Measurements from ENCODE around the gene LHFPL3. TPM values are rescaled to one million over a fixed set of nuclear protein-coding genes. Genes with fewer than 3 reads are reported as not detected.

LHFPL3 gene
- polyA plus RNA-seq, 2 of the 4 experiments (the other 2 are of a cell fraction): not detected

- Histone ChIP-seq H3K9me3 (no peaks in the 10 kb centered on the region), H3K4me2 (no peak overlapping the region), H3K27ac (no peak overlapping the region), H3K4me3 (no peak overlapping the region), H3K4me1 (no peaks in the 10 kb centered on the region; the same call in 2 of the 3 replicates)
- POLR2A ChIA-PET: no interaction called here
- ATAC-seq: no peak
- WGBS (ENCODE audit: missing lambda C conversion rate): 80% methylated on average over 6 of the region's 7 CpGs
- no peak for DNase-seq (ENCODE audit: low read depth in 1 of 2, low spot score in 1 of 2)
- CTCF ChIA-PET: interaction anchor here (2.3 kb wide), 1 partner anchor 55 kb away, joined by 7 read pairs; no protein-coding TSS in a partner anchor
- TF ChIP-seq RNF2 (IDR thresholded peaks at IDR 0.05; ENCODE audit: borderline replicate concordance, low read depth): no peak
- FAIRE-seq: no peak
Observed at GRCh38 chr7:104793066-104793465, 464.7 kb downstream of the LHFPL3 start.

DNA sequence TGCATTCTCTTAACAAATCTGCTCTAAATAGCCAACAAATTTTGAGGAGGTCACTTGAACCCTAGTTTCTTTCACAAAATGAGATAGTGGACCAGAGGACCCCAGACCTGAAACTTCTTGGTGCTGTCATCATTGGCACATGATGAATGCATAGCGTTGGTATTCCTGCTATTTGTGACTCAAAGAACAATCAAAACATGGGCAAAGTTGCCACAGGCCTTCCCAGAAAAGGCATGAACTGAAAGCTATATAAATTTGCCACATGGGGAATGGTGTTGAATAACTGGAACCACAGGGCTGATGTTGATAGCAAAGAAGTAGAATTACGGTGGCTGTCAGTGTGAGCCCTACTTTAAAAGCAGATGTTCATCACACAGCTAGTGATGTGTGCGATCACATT is 465.8 kb downstream of the LHFPL3 start:
- Histone ChIP-seq H3K4me1 (no peaks in the 10 kb centered on the region; the same call in 2 of the 3 replicates), H3K27ac (no peak overlapping the region), H3K4me3 (no peak overlapping the region), H3K4me2 (no peak overlapping the region), H3K9me3 (no peaks in the 10 kb centered on the region)
- ChIA-PET POLR2A (no interaction called here), CTCF (interaction anchor here (1.2 to 1.9 kb wide), 2 partner anchors 20 to 89 kb away, joined by 3 to 4 read pairs; no protein-coding TSS in a partner anchor)
- TF ChIP-seq SMC3 (IDR thresholded peaks at IDR 0.05): no peak
- no peak for TF ChIP-seq PHF8 (IDR thresholded peaks at IDR 0.05; ENCODE audit: borderline replicate concordance, low read depth)
- no peak for TF ChIP-seq CBX2 (IDR thresholded peaks at IDR 0.05; ENCODE audit: borderline replicate concordance, low read depth)
- no peak for TF ChIP-seq HEYL (CRISPR knock-in tag; IDR thresholded peaks at IDR 0.05)
- TF ChIP-seq GATA3 (IDR thresholded peaks at IDR 0.05; ENCODE audit: borderline replicate concordance): no peak
- no peak for TF ChIP-seq CHD2 (IDR thresholded peaks at IDR 0.05; ENCODE audit: low read length, partially characterized antibody)
- TF ChIP-seq HOXA7 (CRISPR knock-in tag; IDR thresholded peaks at IDR 0.05): no peak
- TF ChIP-seq FOSL2 (IDR thresholded peaks at IDR 0.05): no peak
- no peak for TF ChIP-seq FOSL2 (CRISPR knock-in tag; IDR thresholded peaks at IDR 0.05)
- WGBS (ENCODE audit: missing lambda C conversion rate): 31% methylated on average over 3 of the region's 3 CpGs
- ATAC-seq (no peak), FAIRE-seq (no peak), DNase-seq (ENCODE audit: low read depth in 1 of 2, low spot score in 1 of 2) (no peak)

- DNase-seq (ENCODE audit: low read depth in 1 of 2, low spot score in 1 of 2) (no peak), ATAC-seq (no peak), FAIRE-seq (no peak)
- no peaks in the 10 kb centered on the region; the same call in 2 of the 3 replicates for H3K4me1 ChIP-seq
- H3K4me2 ChIP-seq: no peak overlapping the region
- no peak overlapping the region for H3K4me3 ChIP-seq
- no peak overlapping the region for H3K27ac ChIP-seq
- ChIA-PET CTCF (interaction anchor here (1.2 to 1.9 kb wide), 2 partner anchors 20 to 89 kb away, joined by 3 to 4 read pairs; no protein-coding TSS in a partner anchor), POLR2A (no interaction called here)
- TF ChIP-seq FOXS1 (CRISPR knock-in tag; IDR thresholded peaks at IDR 0.05) (no peak), HOXB5 (CRISPR knock-in tag; IDR thresholded peaks at IDR 0.05) (no peak), FOSL2 (IDR thresholded peaks at IDR 0.05) (no peak), FOSL2 (CRISPR knock-in tag; IDR thresholded peaks at IDR 0.05) (no peak), CBX8 (IDR thresholded peaks at IDR 0.05) (no peak), HOXA7 (CRISPR knock-in tag; IDR thresholded peaks at IDR 0.05) (no peak), RAD21 (conservative IDR thresholded peaks at IDR 0.05 in 1 of 2, IDR thresholded peaks at IDR 0.05 in 1 of 2) (no peak), CBX2 (IDR thresholded peaks at IDR 0.05; ENCODE audit: borderline replicate concordance, low read depth) (no peak), POLR2A (IDR thresholded peaks at IDR 0.05; ENCODE audit: low read length) (no peak), HES2 (IDR thresholded peaks at IDR 0.05) (no peak), POLR2AphosphoS2 (conservative IDR thresholded peaks at IDR 0.05; ENCODE audit: low read length) (no peak), KDM5A (IDR thresholded peaks at IDR 0.05) (no peak), SREBF2 (IDR thresholded peaks at IDR 0.05) (no peak), ZC3H11A (IDR thresholded peaks at IDR 0.05) (no peak), MAFK (IDR thresholded peaks at IDR 0.05; ENCODE audit: partially characterized antibody) (no peak)
- TF ChIP-seq, protein P1, sequence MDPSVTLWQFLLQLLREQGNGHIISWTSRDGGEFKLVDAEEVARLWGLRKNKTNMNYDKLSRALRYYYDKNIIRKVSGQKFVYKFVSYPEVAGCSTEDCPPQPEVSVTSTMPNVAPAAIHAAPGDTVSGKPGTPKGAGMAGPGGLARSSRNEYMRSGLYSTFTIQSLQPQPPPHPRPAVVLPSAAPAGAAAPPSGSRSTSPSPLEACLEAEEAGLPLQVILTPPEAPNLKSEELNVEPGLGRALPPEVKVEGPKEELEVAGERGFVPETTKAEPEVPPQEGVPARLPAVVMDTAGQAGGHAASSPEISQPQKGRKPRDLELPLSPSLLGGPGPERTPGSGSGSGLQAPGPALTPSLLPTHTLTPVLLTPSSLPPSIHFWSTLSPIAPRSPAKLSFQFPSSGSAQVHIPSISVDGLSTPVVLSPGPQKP (IDR thresholded peaks at IDR 0.05; ENCODE audit: low read depth, low read length): no peak
- TF ChIP-seq, protein P2, sequence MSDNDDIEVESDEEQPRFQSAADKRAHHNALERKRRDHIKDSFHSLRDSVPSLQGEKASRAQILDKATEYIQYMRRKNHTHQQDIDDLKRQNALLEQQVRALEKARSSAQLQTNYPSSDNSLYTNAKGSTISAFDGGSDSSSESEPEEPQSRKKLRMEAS (IDR thresholded peaks at IDR 0.05): no peak
- TF ChIP-seq, protein P3, sequence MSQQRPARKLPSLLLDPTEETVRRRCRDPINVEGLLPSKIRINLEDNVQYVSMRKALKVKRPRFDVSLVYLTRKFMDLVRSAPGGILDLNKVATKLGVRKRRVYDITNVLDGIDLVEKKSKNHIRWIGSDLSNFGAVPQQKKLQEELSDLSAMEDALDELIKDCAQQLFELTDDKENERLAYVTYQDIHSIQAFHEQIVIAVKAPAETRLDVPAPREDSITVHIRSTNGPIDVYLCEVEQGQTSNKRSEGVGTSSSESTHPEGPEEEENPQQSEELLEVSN (IDR thresholded peaks at IDR 0.05; ENCODE audit: borderline replicate concordance, low read depth): no peak
- 38% methylated on average over 3 of the region's 3 CpGs for WGBS (ENCODE audit: missing lambda C conversion rate)
- no peaks in the 10 kb centered on the region for H3K9me3 ChIP-seq
Observed at GRCh38 chr7:104794589-104794988, 466.2 kb downstream of the LHFPL3 start.
